ENCODE results near the gene RASGRP1. TPM values are rescaled to one million over a fixed set of nuclear protein-coding genes. Genes with fewer than 3 reads are reported as not detected.

The RASGRP1 gene
- total RNA-seq: under 1 TPM in 3 of 4 donors, not detected in 1; 0.33 to 0.71 (median 0.54) TPM
- polyA plus RNA-seq: 1 to 10 TPM in 2 of 3 donors, not detected in 1; 1.2 to 3.6 TPM

GRCh38 chr15:38564557-38565286 lies at the start of gene RASGRP1:
Gene RASGRP1, minus strand, starts transcription at chr15:38564814. Its CDS starts 186 bp downstream, at chr15:38564628.
- intact Hi-C loops (cut with DNase I): loop anchor here (5.0 kb wide), 1 partner anchor 118 kb away; no protein-coding TSS in a partner anchor
- WGBS, 2 donors: 3% methylated on average over 85 of the region's 85 CpGs

GRCh38 chr15:38613085-38613484 lies 48.5 kb upstream of the RASGRP1 start:
- Histone ChIP-seq H3K4me1 (no peaks in the 10 kb centered on the region), H3K4me3 (no peak overlapping the region), H3K36me3 (no peaks in the 10 kb centered on the region), H3K27me3 (no peaks in the 10 kb centered on the region), H3K27ac (no peak overlapping the region), H3K9me3 (no peaks in the 10 kb centered on the region)
- intact Hi-C loops (cut with DNase I): no loop called here
- 82 to 88% methylated on average over 3 of the region's 3 CpGs for WGBS, 2 donors
- no peak for DNase-seq
- no peak for TF ChIP-seq POLR2AphosphoS5 (IDR thresholded peaks at IDR 0.05)
- TF ChIP-seq, protein P1, sequence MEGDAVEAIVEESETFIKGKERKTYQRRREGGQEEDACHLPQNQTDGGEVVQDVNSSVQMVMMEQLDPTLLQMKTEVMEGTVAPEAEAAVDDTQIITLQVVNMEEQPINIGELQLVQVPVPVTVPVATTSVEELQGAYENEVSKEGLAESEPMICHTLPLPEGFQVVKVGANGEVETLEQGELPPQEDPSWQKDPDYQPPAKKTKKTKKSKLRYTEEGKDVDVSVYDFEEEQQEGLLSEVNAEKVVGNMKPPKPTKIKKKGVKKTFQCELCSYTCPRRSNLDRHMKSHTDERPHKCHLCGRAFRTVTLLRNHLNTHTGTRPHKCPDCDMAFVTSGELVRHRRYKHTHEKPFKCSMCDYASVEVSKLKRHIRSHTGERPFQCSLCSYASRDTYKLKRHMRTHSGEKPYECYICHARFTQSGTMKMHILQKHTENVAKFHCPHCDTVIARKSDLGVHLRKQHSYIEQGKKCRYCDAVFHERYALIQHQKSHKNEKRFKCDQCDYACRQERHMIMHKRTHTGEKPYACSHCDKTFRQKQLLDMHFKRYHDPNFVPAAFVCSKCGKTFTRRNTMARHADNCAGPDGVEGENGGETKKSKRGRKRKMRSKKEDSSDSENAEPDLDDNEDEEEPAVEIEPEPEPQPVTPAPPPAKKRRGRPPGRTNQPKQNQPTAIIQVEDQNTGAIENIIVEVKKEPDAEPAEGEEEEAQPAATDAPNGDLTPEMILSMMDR (IDR thresholded peaks at IDR 0.05): no peak
- no peak for TF ChIP-seq POLR2A (IDR thresholded peaks at IDR 0.05)
- TF ChIP-seq EP300 (IDR thresholded peaks at IDR 0.05): no peak

More at GRCh38 chr15:38564557-38565286, at the start of gene RASGRP1:
- peak; percentile 68 for DNase-seq
- H3K9me3 ChIP-seq: no peaks in the 10 kb centered on the region
- peak within 1 kb of the TSS; percentile 33 to 68 (median 55) for H3K4me3 ChIP-seq
- H3K27me3 ChIP-seq: peaks cover 0 to 25% (median 22%) of the 10 kb centered on the region in 3 donors
- H3K4me1 ChIP-seq: peaks cover 0 to 15% (median 14%) of the 10 kb centered on the region in 4 donors
- H3K27ac ChIP-seq: peak within 1 kb of the TSS in 1 of 4 donors; percentile 10
- TF ChIP-seq EP300 (IDR thresholded peaks at IDR 0.05): no peak
- TF ChIP-seq, protein P1 (IDR thresholded peaks at IDR 0.05): no peak
- no peak for TF ChIP-seq POLR2AphosphoS5 (IDR thresholded peaks at IDR 0.05)
- TF ChIP-seq POLR2A (IDR thresholded peaks at IDR 0.05): no peak
- no peaks in the 10 kb centered on the region for H3K36me3 ChIP-seq

- Histone ChIP-seq H3K27me3 (no peaks in the 10 kb centered on the region), H3K27ac (no peak overlapping the region), H3K36me3 (no peaks in the 10 kb centered on the region), H3K4me1 (no peaks in the 10 kb centered on the region), H3K4me3 (no peak overlapping the region), H3K9me3 (no peaks in the 10 kb centered on the region)
- 90 to 92% methylated on average over 6 of the region's 6 CpGs for WGBS, 2 donors
- intact Hi-C loops (cut with DNase I): no loop called here
- TF ChIP-seq POLR2AphosphoS5 (IDR thresholded peaks at IDR 0.05) (no peak), POLR2A (IDR thresholded peaks at IDR 0.05) (no peak), EP300 (IDR thresholded peaks at IDR 0.05) (no peak)
- TF ChIP-seq, protein P1 (IDR thresholded peaks at IDR 0.05): no peak
- no peak for DNase-seq
Observed at GRCh38 chr15:38612159-38612863, 47.7 kb upstream of the RASGRP1 start.

DNA sequence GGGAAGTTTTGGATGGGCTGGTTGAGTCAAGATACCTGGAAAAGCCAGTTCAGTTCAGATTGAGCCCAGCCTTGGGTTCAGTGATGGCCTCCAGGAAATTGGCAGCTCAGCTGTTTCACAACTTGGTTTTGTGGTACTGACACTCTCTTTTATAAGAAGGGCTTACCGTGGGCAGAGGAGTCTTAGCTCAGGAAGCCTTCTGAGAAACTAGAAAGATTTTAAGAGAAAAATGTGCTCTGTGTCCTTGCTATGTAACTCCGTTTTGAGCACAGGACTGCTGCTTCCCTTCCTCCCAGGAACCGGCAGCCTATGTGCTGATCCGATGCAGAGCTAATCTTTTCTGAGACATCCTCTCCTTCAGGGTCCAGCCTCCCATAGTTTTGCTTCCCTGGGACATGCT lies 46.6 kb upstream of the RASGRP1 start:
- Histone ChIP-seq H3K36me3 (no peaks in the 10 kb centered on the region), H3K4me3 (no peak overlapping the region), H3K9me3 (no peaks in the 10 kb centered on the region), H3K27ac (no peak overlapping the region), H3K4me1 (no peaks in the 10 kb centered on the region), H3K27me3 (no peaks in the 10 kb centered on the region)
- 55 to 73% methylated on average over 4 of the region's 4 CpGs for WGBS, 2 donors
- no peak for DNase-seq
- TF ChIP-seq EP300 (IDR thresholded peaks at IDR 0.05) (no peak), POLR2A (IDR thresholded peaks at IDR 0.05) (no peak), POLR2AphosphoS5 (IDR thresholded peaks at IDR 0.05) (no peak)
- TF ChIP-seq, protein P1 (IDR thresholded peaks at IDR 0.05): no peak
- intact Hi-C loops (cut with DNase I): no loop called here
